ENCODE results near the gene CSF1.

CSF1 gene

DNA sequence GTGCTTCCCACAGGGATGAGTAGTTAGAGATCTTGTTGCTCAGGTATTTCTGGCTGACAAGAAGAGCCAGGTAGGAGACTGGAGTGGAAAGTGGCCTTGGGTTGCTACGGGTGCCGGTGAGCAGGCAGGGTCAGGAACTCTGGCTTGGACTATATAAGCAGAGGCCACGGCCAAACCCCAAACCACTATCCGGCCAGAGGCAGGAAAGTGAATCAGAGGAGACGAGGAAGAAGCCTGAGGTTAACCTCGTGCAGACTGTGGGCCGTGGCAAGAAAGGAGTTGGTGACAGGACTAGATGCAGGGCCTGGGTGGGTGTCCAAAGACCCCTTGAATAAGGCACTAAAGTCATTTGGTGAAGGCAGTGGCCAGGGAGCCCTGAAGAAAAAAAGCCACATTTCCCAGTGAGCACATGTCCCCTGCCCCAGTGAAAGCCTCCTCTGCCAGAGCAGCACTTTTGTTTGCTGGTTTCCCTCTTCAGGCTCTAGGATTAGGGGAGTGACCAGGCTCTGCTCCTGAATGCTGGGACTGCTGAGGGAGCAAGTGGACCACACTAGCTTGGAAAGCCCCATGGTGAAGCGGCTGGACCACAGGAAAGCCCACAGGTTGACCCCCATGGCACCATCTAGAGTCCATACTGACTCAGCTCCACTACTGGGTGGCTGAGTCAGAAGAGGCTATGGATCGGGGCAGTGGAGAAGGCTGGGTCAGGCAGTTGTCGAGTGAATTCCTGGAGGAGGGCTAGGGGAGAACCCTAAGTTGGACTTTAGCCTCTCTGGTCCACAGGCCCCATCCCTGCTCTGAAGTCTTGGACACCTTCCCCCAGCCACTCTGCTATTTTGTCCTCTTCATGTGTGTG is 23.4 kb downstream of the CSF1 start:
- ChIA-PET CTCF (no interaction called here), POLR2A (no interaction called here)
- TF ChIP-seq BHLHE40 (IDR thresholded peaks at IDR 0.05; ENCODE audit: borderline replicate concordance) (no peak), HDGF (IDR thresholded peaks at IDR 0.05; ENCODE audit: borderline replicate concordance) (no peak), FOXM1 (IDR thresholded peaks at IDR 0.05; ENCODE audit: borderline replicate concordance) (no peak), ZNF384 (IDR thresholded peaks at IDR 0.05) (no peak), SP1 (IDR thresholded peaks at IDR 0.05) (no peak), PKNOX1 (IDR thresholded peaks at IDR 0.05) (no peak), SUZ12 (IDR thresholded peaks at IDR 0.05) (no peak), FOXK2 (IDR thresholded peaks at IDR 0.05) (no peak), NFRKB (IDR thresholded peaks at IDR 0.05) (no peak), FOXA1 (IDR thresholded peaks at IDR 0.05) (no peak), LEF1 (IDR thresholded peaks at IDR 0.05; ENCODE audit: borderline replicate concordance) (no peak), ARNT (IDR thresholded peaks at IDR 0.05) (no peak)
- no peak for DNase-seq (ENCODE audit: extremely low spot score)

- ChIA-PET CTCF (interaction anchor here (0.7 kb wide), 1 partner anchor 21 kb away, joined by 3 read pairs; no protein-coding TSS in a partner anchor), POLR2A (interaction anchor here (1.0 kb wide), 1 partner anchor 49 kb away, joined by 3 read pairs; the partner anchor contains the start of gene AHCYL1)
- no peak for DNase-seq (ENCODE audit: extremely low spot score)
- TF ChIP-seq HDGF (IDR thresholded peaks at IDR 0.05; ENCODE audit: borderline replicate concordance) (no peak), LEF1 (IDR thresholded peaks at IDR 0.05; ENCODE audit: borderline replicate concordance) (no peak), FOXK2 (IDR thresholded peaks at IDR 0.05) (no peak), BHLHE40 (IDR thresholded peaks at IDR 0.05; ENCODE audit: borderline replicate concordance) (no peak), NFRKB (IDR thresholded peaks at IDR 0.05) (no peak), ZNF384 (IDR thresholded peaks at IDR 0.05) (no peak), FOXA1 (IDR thresholded peaks at IDR 0.05) (no peak), L3MBTL2 (conservative IDR thresholded peaks at IDR 0.05) (no peak), PKNOX1 (IDR thresholded peaks at IDR 0.05) (no peak), CTBP1 (IDR thresholded peaks at IDR 0.05; ENCODE audit: borderline replicate concordance) (no peak), SP1 (IDR thresholded peaks at IDR 0.05) (no peak)
Measured at GRCh38 chr1:109935451-109935900, 24.8 kb downstream of the CSF1 start.

- no peak for TF ChIP-seq BHLHE40 (IDR thresholded peaks at IDR 0.05; ENCODE audit: borderline replicate concordance)
- TF ChIP-seq ZNF384 (IDR thresholded peaks at IDR 0.05) = no peak
- TF ChIP-seq ARNT (IDR thresholded peaks at IDR 0.05) = no peak
- TF ChIP-seq SP1 (IDR thresholded peaks at IDR 0.05) = no peak
- ChIA-PET POLR2A (no interaction called here), CTCF (no interaction called here)
- no peak for DNase-seq (ENCODE audit: extremely low spot score)
Measured at GRCh38 chr1:109937738-109938137, 27.1 kb downstream of the CSF1 start.

DNA sequence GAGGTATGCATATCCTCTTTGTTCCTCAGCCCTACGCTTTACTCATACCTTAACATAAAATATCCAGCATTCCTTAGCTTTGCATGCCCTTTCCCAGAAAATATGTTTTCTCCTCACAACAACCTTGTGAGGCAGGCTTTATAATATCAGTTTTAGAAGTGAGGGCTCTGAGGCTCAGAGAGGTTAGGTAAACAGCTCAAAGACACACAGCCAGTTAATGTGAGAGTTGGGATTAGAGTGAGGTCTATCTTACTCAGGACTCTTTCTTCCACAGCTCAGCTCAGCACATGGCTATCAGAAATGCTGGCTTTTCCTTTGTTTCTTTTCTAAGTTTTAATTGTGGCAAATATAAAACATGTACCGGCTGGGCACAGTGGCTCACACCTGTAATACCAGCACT is 27.9 kb downstream of the CSF1 start:
- TF ChIP-seq NFRKB (IDR thresholded peaks at IDR 0.05) (no peak), PKNOX1 (IDR thresholded peaks at IDR 0.05) (no peak), HDGF (IDR thresholded peaks at IDR 0.05; ENCODE audit: borderline replicate concordance) (no peak), CTBP1 (IDR thresholded peaks at IDR 0.05; ENCODE audit: borderline replicate concordance) (no peak), ARNT (IDR thresholded peaks at IDR 0.05) (no peak), ZNF384 (IDR thresholded peaks at IDR 0.05) (no peak), FOXM1 (IDR thresholded peaks at IDR 0.05; ENCODE audit: borderline replicate concordance) (no peak), FOXA1 (IDR thresholded peaks at IDR 0.05) (no peak), FOXK2 (IDR thresholded peaks at IDR 0.05) (no peak), TARDBP (IDR thresholded peaks at IDR 0.05) (no peak), SP1 (IDR thresholded peaks at IDR 0.05) (no peak), LEF1 (IDR thresholded peaks at IDR 0.05; ENCODE audit: borderline replicate concordance) (no peak), BHLHE40 (IDR thresholded peaks at IDR 0.05; ENCODE audit: borderline replicate concordance) (no peak), SUZ12 (IDR thresholded peaks at IDR 0.05) (no peak), L3MBTL2 (conservative IDR thresholded peaks at IDR 0.05) (no peak), ELF4 (IDR thresholded peaks at IDR 0.05) (no peak)
- ChIA-PET POLR2A (no interaction called here), CTCF (no interaction called here)
- DNase-seq (ENCODE audit: extremely low spot score) = no peak

DNA sequence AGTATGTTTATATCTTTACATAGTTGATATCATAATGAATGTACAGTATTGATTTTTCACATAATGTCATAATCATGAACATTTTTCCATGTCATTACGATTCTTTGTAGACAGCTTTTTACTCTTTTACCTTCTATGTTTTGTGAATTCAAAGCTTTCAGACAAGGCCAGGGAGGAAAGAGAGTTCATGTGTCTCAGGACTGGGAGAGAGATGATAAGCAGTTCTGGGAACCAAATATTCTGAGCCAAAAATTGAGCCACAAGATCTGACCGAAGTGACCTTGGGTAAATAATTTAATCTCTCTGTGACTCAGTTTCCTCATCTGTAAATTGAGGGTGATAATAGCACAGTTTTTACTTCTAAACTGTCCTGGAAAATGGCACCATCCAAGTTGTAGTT is 31.8 kb downstream of the CSF1 start:
- TF ChIP-seq BHLHE40 (IDR thresholded peaks at IDR 0.05; ENCODE audit: borderline replicate concordance) (no peak), SP1 (IDR thresholded peaks at IDR 0.05) (no peak), FOXK2 (IDR thresholded peaks at IDR 0.05) (no peak), ARNT (IDR thresholded peaks at IDR 0.05) (no peak), ZNF384 (IDR thresholded peaks at IDR 0.05) (no peak), LEF1 (IDR thresholded peaks at IDR 0.05; ENCODE audit: borderline replicate concordance) (no peak), ELF4 (IDR thresholded peaks at IDR 0.05) (no peak)
- ChIA-PET CTCF (interaction anchor here (0.7 kb wide), 1 partner anchor 270 kb away, joined by 6 read pairs; no protein-coding TSS in a partner anchor), POLR2A (no interaction called here)
- no peak for DNase-seq (ENCODE audit: extremely low spot score)

GRCh38 chr1:109944541-109944940 is 33.9 kb downstream of the CSF1 start:
- DNase-seq (ENCODE audit: extremely low spot score) = no peak
- TF ChIP-seq FOXK2 (IDR thresholded peaks at IDR 0.05) (no peak), PKNOX1 (IDR thresholded peaks at IDR 0.05) (no peak), ZNF384 (IDR thresholded peaks at IDR 0.05) (no peak), CTBP1 (IDR thresholded peaks at IDR 0.05; ENCODE audit: borderline replicate concordance) (no peak), BHLHE40 (IDR thresholded peaks at IDR 0.05; ENCODE audit: borderline replicate concordance) (no peak), FOXA1 (IDR thresholded peaks at IDR 0.05) (no peak), ELF4 (IDR thresholded peaks at IDR 0.05) (no peak), TARDBP (IDR thresholded peaks at IDR 0.05) (no peak), L3MBTL2 (conservative IDR thresholded peaks at IDR 0.05) (no peak), HDGF (IDR thresholded peaks at IDR 0.05; ENCODE audit: borderline replicate concordance) (no peak), LEF1 (IDR thresholded peaks at IDR 0.05; ENCODE audit: borderline replicate concordance) (no peak)
- ChIA-PET POLR2A (no interaction called here), CTCF (interaction anchor here (0.6 to 1.3 kb wide), 2 partner anchors 9 to 55 kb away, joined by 4 read pairs; no protein-coding TSS in a partner anchor)
